Measurements from ENCODE around the gene TEK. TPM values are rescaled to one million over a fixed set of nuclear protein-coding genes. Genes with fewer than 3 reads are reported as not detected.

Gene TEK
- total RNA-seq, 1 experiment from 2014 or later, result 2.3 TPM

- Histone ChIP-seq H3K9me3 (replicated peaks) (no peaks in the 10 kb centered on the region), H3K27ac (no peak overlapping the region), H3K36me3 (no peaks in the 10 kb centered on the region), H3K4me3 (no peak overlapping the region), H3K4me1 (no peaks in the 10 kb centered on the region), H3K27me3 (no peaks in the 10 kb centered on the region)
- no peak for DNase-seq
These were observed 70.3 kb downstream of the TEK start for GRCh38 chr9:27179245-27179865.

DNA sequence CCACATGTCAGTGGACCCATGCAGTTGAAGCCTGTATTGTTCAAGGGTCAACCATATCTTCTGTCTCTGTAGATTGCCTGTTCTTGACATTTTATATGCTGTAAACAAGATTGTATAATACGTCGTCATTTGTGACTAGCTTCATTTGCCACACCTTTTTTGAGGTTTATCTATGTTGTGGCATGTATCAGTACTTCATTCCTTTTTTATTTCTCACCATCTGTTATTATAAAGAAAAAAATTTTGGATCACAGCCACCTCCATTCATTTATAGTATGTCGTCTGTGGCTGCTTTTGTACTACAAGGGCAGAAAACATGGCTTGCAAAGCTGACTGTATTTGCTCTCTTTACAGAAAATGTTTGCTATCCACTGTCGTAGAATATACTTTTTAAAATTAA lies 72.4 kb downstream of the TEK start:
- Histone ChIP-seq H3K27me3 (no peaks in the 10 kb centered on the region), H3K4me3 (no peak overlapping the region), H3K4me1 (no peaks in the 10 kb centered on the region), H3K9me3 (replicated peaks) (no peaks in the 10 kb centered on the region), H3K36me3 (no peaks in the 10 kb centered on the region), H3K27ac (no peak overlapping the region)
- DNase-seq, result no peak

DNA sequence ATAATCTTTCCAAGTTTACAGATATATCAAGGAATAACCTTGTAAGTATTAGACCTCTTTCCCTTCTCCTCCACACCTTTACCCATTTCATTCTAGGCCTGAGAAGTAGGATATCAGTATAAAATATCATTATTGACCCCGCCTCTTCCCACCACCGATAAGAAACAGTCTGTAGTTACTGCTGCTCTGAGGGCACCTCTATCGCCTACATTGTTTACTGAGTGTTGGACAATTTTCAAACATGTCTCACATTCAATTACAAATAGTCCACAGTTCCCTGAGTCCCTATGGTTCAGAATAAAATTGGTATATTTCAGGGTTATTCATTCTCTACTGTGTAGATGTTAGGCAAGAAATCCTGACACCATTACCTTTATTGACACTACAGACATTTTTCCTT lies 73.4 kb downstream of the TEK start:
- H3K9me3 ChIP-seq (replicated peaks), result no peaks in the 10 kb centered on the region
- no peak for DNase-seq
- no peaks in the 10 kb centered on the region for H3K27me3 ChIP-seq
- H3K36me3 ChIP-seq, result no peaks in the 10 kb centered on the region
- H3K4me1 ChIP-seq, result no peaks in the 10 kb centered on the region
- H3K27ac ChIP-seq, result no peak overlapping the region
- H3K4me3 ChIP-seq, result no peak overlapping the region

DNA sequence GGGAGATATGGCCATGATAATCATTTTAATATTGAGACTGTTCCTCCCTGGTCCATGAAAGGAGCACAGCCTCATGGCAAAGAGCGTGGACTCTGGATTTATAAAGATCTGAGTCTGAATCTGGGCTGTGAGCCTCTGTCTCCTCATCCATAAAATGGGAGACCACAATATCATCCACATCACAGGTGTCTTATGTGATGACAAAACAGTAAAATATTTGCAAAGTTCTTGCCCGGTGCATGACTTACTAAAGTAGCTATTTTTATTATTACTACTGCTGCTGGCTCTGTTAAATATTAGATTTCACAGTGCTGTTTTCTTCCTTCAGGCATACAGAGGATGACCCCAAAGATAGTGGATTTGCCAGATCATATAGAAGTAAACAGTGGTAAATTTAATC lies 74.1 kb downstream of the TEK start:
- H3K27ac ChIP-seq, result no peak overlapping the region
- no peaks in the 10 kb centered on the region for H3K4me1 ChIP-seq
- no peaks in the 10 kb centered on the region for H3K9me3 ChIP-seq (replicated peaks)
- no peaks in the 10 kb centered on the region for H3K36me3 ChIP-seq
- DNase-seq, result no peak
- H3K27me3 ChIP-seq, result no peaks in the 10 kb centered on the region
- no peak overlapping the region for H3K4me3 ChIP-seq

DNA sequence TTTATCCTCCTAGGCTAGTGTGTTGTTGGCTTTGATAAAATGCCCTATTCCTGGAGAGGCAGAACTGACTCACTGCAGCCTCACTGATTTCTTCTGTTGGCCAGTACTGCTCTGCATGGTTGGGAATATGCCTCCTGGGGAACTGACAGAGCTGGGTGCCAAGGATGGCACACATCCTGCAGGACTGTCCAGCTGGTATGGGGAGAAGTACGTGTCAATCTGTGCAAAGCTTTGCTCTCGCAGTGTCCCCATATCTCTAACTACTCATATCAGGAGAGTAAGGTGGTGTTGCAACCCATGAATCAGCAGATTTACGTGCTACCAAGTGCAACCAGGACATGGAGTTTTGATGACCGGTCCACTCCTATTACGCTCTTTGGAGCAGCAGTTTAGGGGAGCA lies 74.7 kb downstream of the TEK start:
- Histone ChIP-seq H3K27me3 (no peaks in the 10 kb centered on the region), H3K4me1 (no peaks in the 10 kb centered on the region), H3K27ac (no peak overlapping the region), H3K4me3 (no peak overlapping the region), H3K9me3 (replicated peaks) (no peaks in the 10 kb centered on the region), H3K36me3 (no peaks in the 10 kb centered on the region)
- DNase-seq, result no peak

DNA sequence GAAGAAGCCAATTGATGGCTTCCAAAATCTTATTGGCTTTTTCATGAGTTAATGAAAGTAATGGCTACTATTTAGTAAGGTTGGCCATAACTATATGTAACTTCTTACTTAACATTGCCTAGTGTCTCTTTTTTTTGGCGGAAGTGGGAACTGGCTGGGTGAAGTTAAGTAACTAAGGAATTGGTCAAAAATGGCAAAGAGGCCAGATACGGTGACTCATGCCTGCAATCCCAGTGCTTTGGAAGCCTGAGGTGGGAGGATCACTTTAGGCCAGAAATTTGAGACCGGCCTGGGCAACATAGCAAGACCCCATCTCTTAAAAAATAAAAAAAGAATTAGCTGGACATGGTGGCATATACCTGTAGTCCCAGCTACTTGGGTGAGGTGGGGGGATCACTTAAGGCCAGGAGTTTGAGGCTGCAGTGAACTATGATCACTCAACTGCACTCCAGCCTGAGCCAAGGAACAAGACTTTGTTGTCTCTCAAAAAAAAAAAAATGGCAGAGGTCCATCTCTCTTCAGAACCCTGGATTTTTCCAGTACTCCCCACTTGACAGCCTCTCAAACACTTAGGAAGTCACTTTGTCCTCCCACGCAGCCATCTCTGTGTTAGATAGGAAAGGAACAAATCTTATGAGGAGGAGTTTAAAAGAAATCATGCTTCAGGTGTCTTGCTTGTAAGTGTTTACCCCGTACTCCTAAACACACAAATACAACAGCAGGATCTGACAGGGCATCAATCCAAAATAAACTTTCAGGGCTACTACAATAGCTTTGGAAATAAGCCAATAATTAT lies 75.7 kb downstream of the TEK start:
- no peaks in the 10 kb centered on the region for H3K4me1 ChIP-seq
- no peak overlapping the region for H3K27ac ChIP-seq
- no peaks in the 10 kb centered on the region for H3K27me3 ChIP-seq
- no peaks in the 10 kb centered on the region for H3K36me3 ChIP-seq
- DNase-seq, result no peak
- H3K9me3 ChIP-seq (replicated peaks), result no peaks in the 10 kb centered on the region
- no peak overlapping the region for H3K4me3 ChIP-seq

GRCh38 chr9:27188426-27188825 lies 79.4 kb downstream of the TEK start:
- Histone ChIP-seq H3K9me3 (replicated peaks) (no peaks in the 10 kb centered on the region), H3K27me3 (no peaks in the 10 kb centered on the region), H3K27ac (no peak overlapping the region), H3K36me3 (no peaks in the 10 kb centered on the region), H3K4me3 (no peak overlapping the region), H3K4me1 (no peaks in the 10 kb centered on the region)
- DNase-seq, result no peak

DNA sequence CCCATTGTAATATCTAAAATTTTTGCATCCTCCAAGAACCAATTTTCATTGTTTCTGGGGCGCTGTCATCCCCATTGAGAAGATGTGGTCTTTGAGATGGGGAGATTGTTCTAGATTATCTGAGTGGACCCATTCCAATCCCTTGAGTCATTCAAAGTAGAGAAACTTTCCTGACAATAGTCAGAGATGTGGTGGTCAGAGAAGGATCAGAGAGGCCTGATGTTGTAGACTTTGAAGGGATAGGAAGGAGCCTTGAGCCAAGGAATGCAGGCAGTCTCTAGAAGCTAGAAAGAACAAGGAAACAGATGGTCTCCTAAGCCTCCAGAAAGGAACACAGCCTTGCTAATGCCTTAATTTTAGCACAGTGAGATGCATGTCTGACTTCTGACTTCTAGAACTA lies 80.4 kb downstream of the TEK start:
- Histone ChIP-seq H3K4me3 (no peak overlapping the region), H3K4me1 (no peaks in the 10 kb centered on the region), H3K9me3 (replicated peaks) (no peaks in the 10 kb centered on the region), H3K27ac (no peak overlapping the region), H3K36me3 (no peaks in the 10 kb centered on the region), H3K27me3 (no peaks in the 10 kb centered on the region)
- DNase-seq, result no peak

- Histone ChIP-seq H3K27me3 (no peaks in the 10 kb centered on the region), H3K4me3 (no peak overlapping the region), H3K4me1 (no peaks in the 10 kb centered on the region), H3K27ac (no peak overlapping the region), H3K9me3 (replicated peaks) (no peaks in the 10 kb centered on the region), H3K36me3 (no peaks in the 10 kb centered on the region)
- DNase-seq, result no peak
These were observed 83.4 kb downstream of the TEK start for GRCh38 chr9:27192291-27192960.

- no peaks in the 10 kb centered on the region for H3K27me3 ChIP-seq
- no peak for DNase-seq
- no peaks in the 10 kb centered on the region for H3K9me3 ChIP-seq (replicated peaks)
- peaks cover 9% of the 10 kb centered on the region for H3K4me1 ChIP-seq
- no peaks in the 10 kb centered on the region for H3K36me3 ChIP-seq
- H3K4me3 ChIP-seq, result no peak overlapping the region
- no peak overlapping the region for H3K27ac ChIP-seq
These were observed 84.9 kb downstream of the TEK start for GRCh38 chr9:27193886-27194285.

GRCh38 chr9:27194401-27195091 lies 85.5 kb downstream of the TEK start:
- no peaks in the 10 kb centered on the region for H3K9me3 ChIP-seq (replicated peaks)
- DNase-seq, result no peak
- no peaks in the 10 kb centered on the region for H3K36me3 ChIP-seq
- peaks cover 9% of the 10 kb centered on the region for H3K4me1 ChIP-seq
- H3K27ac ChIP-seq, result no peak overlapping the region
- H3K27me3 ChIP-seq, result no peaks in the 10 kb centered on the region
- H3K4me3 ChIP-seq, result no peak overlapping the region

DNA sequence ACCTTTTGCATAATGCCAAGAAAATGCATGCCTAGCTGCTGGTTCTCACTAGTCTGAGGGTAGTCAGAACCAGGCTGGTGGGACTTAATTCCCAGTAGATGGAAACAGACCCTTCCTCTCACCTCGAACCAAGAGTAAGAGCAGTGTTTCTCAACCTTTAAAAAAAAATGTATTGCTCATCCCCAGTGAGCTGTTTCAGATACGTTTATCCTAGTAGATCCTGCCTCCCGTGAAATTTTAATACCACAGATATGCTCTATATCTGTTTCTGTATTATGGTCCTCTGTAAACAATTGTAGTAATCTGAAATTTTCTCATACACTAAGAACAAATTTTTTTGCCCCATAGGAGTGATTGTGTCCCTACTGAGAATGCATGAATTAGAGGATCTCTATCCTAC lies 86.2 kb downstream of the TEK start:
- Histone ChIP-seq H3K9me3 (replicated peaks) (no peaks in the 10 kb centered on the region), H3K27ac (no peak overlapping the region), H3K4me1 (peaks cover 9% of the 10 kb centered on the region), H3K27me3 (no peaks in the 10 kb centered on the region), H3K4me3 (no peak overlapping the region), H3K36me3 (no peaks in the 10 kb centered on the region)
- DNase-seq, result no peak

DNA sequence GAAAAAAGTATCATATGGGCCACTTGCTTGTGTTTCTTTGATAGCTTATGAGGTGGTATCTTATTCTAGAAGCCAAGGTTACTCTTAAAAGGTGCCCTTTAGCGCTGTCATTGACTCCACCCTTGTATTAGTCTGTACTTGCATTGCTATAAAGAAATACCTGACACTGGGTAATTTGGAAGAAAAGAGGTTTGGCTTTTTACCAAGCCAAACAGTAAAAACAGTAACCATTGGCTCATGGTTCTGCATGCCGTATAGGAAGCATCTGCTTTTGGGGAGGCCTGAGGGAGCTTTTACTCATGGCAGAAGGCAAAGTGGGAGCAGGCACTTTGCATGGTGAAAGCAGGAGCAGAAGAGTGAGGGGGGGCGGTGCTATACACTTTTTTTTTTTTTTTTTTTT lies 87.4 kb downstream of the TEK start:
- no peak overlapping the region for H3K27ac ChIP-seq
- DNase-seq, result no peak
- H3K27me3 ChIP-seq, result no peaks in the 10 kb centered on the region
- no peaks in the 10 kb centered on the region for H3K36me3 ChIP-seq
- H3K4me3 ChIP-seq, result no peak overlapping the region
- H3K4me1 ChIP-seq, result peaks cover 9% of the 10 kb centered on the region
- H3K9me3 ChIP-seq (replicated peaks), result no peaks in the 10 kb centered on the region

- Histone ChIP-seq H3K36me3 (no peaks in the 10 kb centered on the region), H3K27me3 (no peaks in the 10 kb centered on the region), H3K27ac (no peak overlapping the region), H3K4me3 (no peak overlapping the region), H3K9me3 (replicated peaks) (no peaks in the 10 kb centered on the region), H3K4me1 (peaks cover 9% of the 10 kb centered on the region)
- peak; percentile 55 to 80 for DNase-seq
These were observed 89.2 kb downstream of the TEK start for GRCh38 chr9:27198190-27198589.

GRCh38 chr9:27202056-27202455 lies 93.0 kb downstream of the TEK start:
- no peak for DNase-seq
- Histone ChIP-seq H3K9me3 (replicated peaks) (no peaks in the 10 kb centered on the region), H3K4me1 (peaks cover 9% of the 10 kb centered on the region), H3K36me3 (no peaks in the 10 kb centered on the region), H3K27ac (no peak overlapping the region), H3K27me3 (no peaks in the 10 kb centered on the region), H3K4me3 (no peak overlapping the region)

Data from SJCRH30 (cell line).